HCT116 (cell line): Measurements from ENCODE around the gene MALT1. TPM values are rescaled to one million over a fixed set of nuclear protein-coding genes. Genes with fewer than 3 reads are reported as not detected.

Source experiments
- ATAC-seq: fragments of 200-7000 bp; cut with Tn5 transposase; 2 replicates; pipeline ENCODE4 v1.9.1; 2020; ENCODE audit warnings: mild to moderate bottlenecking, moderate library complexity
- BruUV-seq: library from RNA; stranded (reverse); fragments of 400-500 nt; replicated peaks from 2 replicates; lab custom pipeline; 2021; lab: Mats Ljungman, UMichigan
- CTCF ChIA-PET: fragments of 300-600 bp; sonication (Branson Sonifier 250); formaldehyde crosslinking; loops from one replicate; lab custom pipeline; 2021; ENCODE audit warnings: antibody characterized with exemption; lab: Charles Lee
- POLR2A ChIA-PET: fragments of 300-600, 350-600 bp; sonication (Branson Sonifier 250); formaldehyde crosslinking; loops from one replicate; lab custom pipeline; 2021; ENCODE audit warnings: antibody characterized with exemption; lab: Charles Lee
- RAD21 ChIA-PET, 2 experiments: fragments of 300-600 bp; sonication (Branson Sonifier 250); formaldehyde crosslinking; loops; one replicate each; lab custom pipeline; 2023; ENCODE audit warnings: low total read pairs in 2 of 2; ENCODE audit not compliant: uncharacterized antibody in 2 of 2, unreplicated experiment in 2 of 2, low non-redundant PET in 1 of 2; lab: Charles Lee
- DNase-seq: peaks from one replicate; pipeline ENCODE4 v3.0.0-alpha.2; 2010; ENCODE audit warnings: low read depth, low spot score
- H2AFZ ChIP-seq: fragments of 200-600 bp; shearing (Covaris generic), sonication (generic); 2 replicates; pipeline ENCODE4 v1.6.1; 2017; ENCODE audit warnings: low read depth, mixed run types, mixed read lengths, antibody characterized with exemption, low read length; ENCODE audit not compliant: poor library complexity, severe bottlenecking
- H3K27ac ChIP-seq: 2 replicates; pipeline ENCODE4 v1.5.1; 2012; ENCODE audit warnings: low read depth, low read length
- H3K27me3 ChIP-seq: fragments of 200-600 bp; sonication (generic); 2 replicates; pipeline ENCODE4 v1.6.1; 2016; ENCODE audit warnings: mixed run types, low read length, mixed read lengths; ENCODE audit not compliant: insufficient read depth
- H3K36me3 ChIP-seq, 2 experiments: fragments of 200-500 bp in 1 of 2; fragments of 200-600 bp in 1 of 2; sonication (Bioruptor generic) in 1 of 2; sonication (generic) in 1 of 2; 2 replicates each; pipeline versions ENCODE4 v1.5.1 to v1.6.1; 2014 to 2016; ENCODE audit warnings: low read length in 2 of 2, inconsistent platforms in 1 of 2, mixed read lengths in 1 of 2, mixed run types in 1 of 2; ENCODE audit not compliant: insufficient read depth in 2 of 2, control insufficient read depth in 1 of 2
- H3K4me1 ChIP-seq, 2 experiments: fragments of 200-600 bp in 1 of 2; sonication (generic) in 1 of 2; 2 replicates each; pipeline versions ENCODE4 v1.5.1 to v1.6.1; 2012 to 2017; ENCODE audit warnings: low read length in 2 of 2, inconsistent platforms in 1 of 2, mild to moderate bottlenecking in 1 of 2, mixed read lengths in 1 of 2, mixed run types in 1 of 2, moderate library complexity in 1 of 2; ENCODE audit not compliant: insufficient read depth in 2 of 2, control insufficient read depth in 1 of 2
- H3K4me2 ChIP-seq: fragments of 200-600 bp; sonication (generic); 2 replicates; pipeline ENCODE4 v1.6.1; 2017; ENCODE audit warnings: mixed run types, low read length, mixed read lengths
- H3K4me3 ChIP-seq, 2 experiments: fragments of 200-600 bp in 1 of 2; sonication (generic) in 1 of 2; replicated peaks in 1 of 2; 2 replicates each; pipeline ENCODE4 v1.5.1; 2011 to 2016; ENCODE audit warnings: low read length in 2 of 2, control low read depth in 1 of 2, low read depth in 1 of 2, mild to moderate bottlenecking in 1 of 2, mixed read lengths in 1 of 2, mixed run types in 1 of 2
- H3K79me2 ChIP-seq: fragments of 200-600 bp; sonication (generic); 2 replicates; pipeline ENCODE4 v1.6.1; 2017; ENCODE audit warnings: mild to moderate bottlenecking, mixed run types, low read length, moderate library complexity, mixed read lengths; ENCODE audit not compliant: insufficient read depth
- H3K9ac ChIP-seq: fragments of 200-600 bp; sonication (generic); 2 replicates; pipeline ENCODE4 v1.6.1; 2016; ENCODE audit warnings: low read length, mixed read lengths
- H3K9me2 ChIP-seq: fragments of 200-600 bp; sonication (generic), shearing (Covaris generic); 2 replicates; pipeline ENCODE4 v1.6.1; 2017; ENCODE audit warnings: mixed run types, mild to moderate bottlenecking, moderate library complexity; ENCODE audit not compliant: insufficient read depth
- H3K9me3 ChIP-seq, 2 experiments: fragments of 200-500 bp in 1 of 2; fragments of 200-600 bp in 1 of 2; sonication (Bioruptor generic) in 1 of 2; sonication (generic) in 1 of 2; 2 replicates each; pipeline ENCODE4 v1.6.1; 2014 to 2017; ENCODE audit warnings: low read length in 2 of 2, mixed read lengths in 2 of 2, inconsistent platforms in 1 of 2, low read depth in 1 of 2, mild to moderate bottlenecking in 1 of 2, mixed run types in 1 of 2, moderate library complexity in 1 of 2; ENCODE audit not compliant: control insufficient read depth in 1 of 2, insufficient read depth in 1 of 2
- H4K20me1 ChIP-seq: fragments of 200-600 bp; sonication (generic), shearing (Covaris generic); 2 replicates; pipeline ENCODE4 v1.6.1; 2017; ENCODE audit warnings: mixed run types, mild to moderate bottlenecking, moderate library complexity; ENCODE audit not compliant: insufficient read depth
- CBX3 ChIP-seq: IDR thresholded peaks from 2 replicates; pipeline ENCODE4 v1.6.1; 2012; ENCODE audit warnings: low read depth
- CTCF ChIP-seq, 3 experiments: fragments of 200-600 bp in 1 of 3; sonication (generic) in 1 of 3; IDR thresholded peaks in 2 of 3; conservative IDR thresholded peaks in 1 of 3; 2 replicates each; pipeline ENCODE4 v1.5.1; 2012 to 2017; ENCODE audit warnings: low read depth in 2 of 3, low read length in 2 of 3, antibody characterized with exemption in 1 of 3, borderline replicate concordance in 1 of 3, control low read depth in 1 of 3, mild to moderate bottlenecking in 1 of 3, mixed read lengths in 1 of 3, mixed run types in 1 of 3, moderate library complexity in 1 of 3; ENCODE audit not compliant: insufficient read depth in 1 of 3
- EGR1 ChIP-seq: IDR thresholded peaks from 2 replicates; pipeline ENCODE4 v1.6.1; 2012; ENCODE audit warnings: low read depth
- ELF1 ChIP-seq: IDR thresholded peaks from 2 replicates; pipeline ENCODE4 v1.6.1; 2012; ENCODE audit warnings: low read depth, borderline replicate concordance
- EZH2 ChIP-seq: fragments of 200-600 bp; sonication (generic); IDR thresholded peaks from 2 replicates; pipeline ENCODE4 v1.6.1; 2017; ENCODE audit warnings: antibody characterized with exemption, mixed run types
- EZH2phosphoT487 ChIP-seq: fragments of 200-600 bp; IDR thresholded peaks from 2 replicates; pipeline ENCODE4 v1.6.1; 2018; ENCODE audit warnings: antibody characterized with exemption, borderline replicate concordance
- FOSL1 ChIP-seq: IDR thresholded peaks from 2 replicates; pipeline ENCODE4 v1.6.1; 2012; ENCODE audit warnings: low read depth
- POLR2A ChIP-seq: IDR thresholded peaks from 2 replicates; pipeline ENCODE4 v1.7.0; 2011; ENCODE audit warnings: borderline replicate concordance; ENCODE audit not compliant: insufficient read depth, insufficient read length; ENCODE audit errors: extremely low read depth
- POLR2AphosphoS5 ChIP-seq: IDR thresholded peaks from 2 replicates; pipeline ENCODE4 v1.6.1; 2011; ENCODE audit warnings: mild to moderate bottlenecking, low read depth, low read length, moderate library complexity
- RAD21 ChIP-seq: IDR thresholded peaks from 2 replicates; pipeline ENCODE4 v1.6.1; 2012; ENCODE audit warnings: low read depth, mild to moderate bottlenecking
- SIN3A ChIP-seq: IDR thresholded peaks from 2 replicates; pipeline ENCODE4 v1.6.1; 2012; ENCODE audit warnings: low read depth
- SRF ChIP-seq: IDR thresholded peaks from 2 replicates; pipeline ENCODE4 v1.6.1; 2012; ENCODE audit warnings: low read depth
- TCF7L2 ChIP-seq: IDR thresholded peaks from 2 replicates; pipeline ENCODE4 v1.7.0; 2011; ENCODE audit warnings: borderline replicate concordance, inconsistent platforms; ENCODE audit not compliant: insufficient read depth, insufficient read length; ENCODE audit errors: extremely low read depth
- YY1 ChIP-seq: IDR thresholded peaks from 2 replicates; pipeline ENCODE4 v1.6.1; 2011; ENCODE audit warnings: low read length, low read depth, moderate library complexity, mild to moderate bottlenecking; ENCODE audit not compliant: insufficient replicate concordance; ENCODE audit errors: extremely low read depth
- ZBTB33 ChIP-seq: IDR thresholded peaks from 2 replicates; pipeline ENCODE4 v1.6.1; 2011; ENCODE audit warnings: mild to moderate bottlenecking, low read length, moderate library complexity; ENCODE audit not compliant: insufficient replicate concordance; ENCODE audit errors: extremely low read depth
- intact Hi-C: fragments of 100-400 bp; cut with micrococcal nuclease; formaldehyde crosslinking; loops from 2 replicates; pipeline ENCODE4 v1.10.0; 2022
- total RNA-seq: library from RNA; stranded (reverse); gene quantifications from one replicate; pipeline ENCODE4 v1.2.1, GENCODE V29; 2021; ENCODE audit not compliant: unreplicated experiment
- TF ChIP-seq, protein P1 (sequence below): IDR thresholded peaks from 2 replicates; pipeline ENCODE4 v1.6.1; 2012

The MALT1 gene
- total RNA-seq, 1 experiment from 2014 or later = 41.1 TPM

DNA sequence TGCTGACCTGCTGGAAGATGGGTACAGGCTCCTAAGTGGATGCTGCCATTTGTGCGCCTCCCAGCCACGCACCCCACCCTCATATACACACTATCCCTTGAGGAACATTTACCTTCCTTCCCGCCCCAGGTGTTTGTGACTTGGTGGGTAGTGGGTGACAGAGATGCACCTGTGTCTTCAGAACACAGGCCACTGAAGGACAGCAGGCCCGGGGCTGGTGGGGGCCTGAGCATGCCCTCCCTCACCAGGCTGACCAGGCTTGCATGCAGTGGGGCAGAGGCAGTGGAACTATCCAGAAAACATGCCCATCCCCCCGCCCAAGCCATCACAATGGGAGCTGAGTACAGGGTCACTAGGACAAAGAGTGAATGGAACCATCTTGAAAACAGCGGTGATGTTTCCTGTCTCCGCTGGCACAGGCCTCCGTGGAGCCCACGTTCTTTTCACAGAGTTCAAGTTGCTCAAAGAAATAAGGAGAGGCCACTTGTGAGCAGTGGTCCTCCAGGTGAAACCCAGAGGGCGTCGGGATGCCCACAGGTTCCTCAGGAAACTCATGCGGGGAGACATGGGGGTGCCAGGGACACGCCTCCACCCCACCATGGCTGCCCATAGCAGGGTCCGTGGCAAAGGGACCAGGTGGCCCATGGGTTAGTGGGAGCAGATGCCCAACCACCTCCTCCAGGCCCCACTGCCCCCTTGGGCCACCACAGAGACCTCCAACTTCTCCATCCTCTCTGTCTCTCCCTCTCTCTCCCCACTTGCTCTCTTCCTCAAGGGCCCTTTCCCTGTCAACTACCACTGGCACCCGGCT, 90.9 kb downstream of the MALT1 start:
- Histone ChIP-seq H3K9me2 (no peaks in the 10 kb centered on the region), H2AFZ (no peak overlapping the region), H3K4me2 (no peak overlapping the region), H3K36me3 (no peaks in the 10 kb centered on the region), H3K4me3 (no peak overlapping the region), H3K27ac (no peak overlapping the region), H4K20me1 (no peaks in the 10 kb centered on the region), H3K4me1 (no peaks in the 10 kb centered on the region), H3K9me3 (no peaks in the 10 kb centered on the region), H3K79me2 (0 out of 2 replicates have a peak, but pooled peaks cover 4% of the 10 kb centered on the region), H3K27me3 (no peaks in the 10 kb centered on the region), H3K9ac (no peak overlapping the region)
- ChIA-PET CTCF (interaction anchor here (5.1 kb wide), 1 partner anchor 232 kb away, joined by 138 read pairs; no protein-coding TSS in a partner anchor), POLR2A (no interaction called here), RAD21 (no interaction called here)
- no peak for DNase-seq
- TF ChIP-seq TCF7L2 = no peak
- TF ChIP-seq SIN3A = no peak
- TF ChIP-seq ZBTB33 = no peak
- TF ChIP-seq, protein P1, sequence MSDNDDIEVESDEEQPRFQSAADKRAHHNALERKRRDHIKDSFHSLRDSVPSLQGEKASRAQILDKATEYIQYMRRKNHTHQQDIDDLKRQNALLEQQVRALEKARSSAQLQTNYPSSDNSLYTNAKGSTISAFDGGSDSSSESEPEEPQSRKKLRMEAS = no peak
- no peak for ATAC-seq
- intact Hi-C loops = no loop called here
- no TSS peak for BruUV-seq

- Histone ChIP-seq H2AFZ (no peak overlapping the region), H3K27me3 (no peaks in the 10 kb centered on the region), H3K4me1 (no peaks in the 10 kb centered on the region), H3K79me2 (0 out of 2 replicates have a peak, but pooled peaks cover 4% of the 10 kb centered on the region), H3K9ac (no peak overlapping the region), H3K4me2 (no peak overlapping the region), H3K9me2 (no peaks in the 10 kb centered on the region), H3K36me3 (no peaks in the 10 kb centered on the region), H4K20me1 (no peaks in the 10 kb centered on the region), H3K27ac (no peak overlapping the region), H3K9me3 (no peaks in the 10 kb centered on the region), H3K4me3 (no peak overlapping the region)
- intact Hi-C loops = no loop called here
- BruUV-seq = no TSS peak
- DNase-seq (no peak), ATAC-seq (no peak)
- ChIA-PET RAD21 (interaction anchor here in 1 of 2 experiments (1.4 to 1.8 kb wide), 2 partner anchors 233 to 242 kb away, joined by 5 read pairs; no protein-coding TSS in a partner anchor), CTCF (interaction anchor here (5.1 kb wide), 1 partner anchor 232 kb away, joined by 138 read pairs; no protein-coding TSS in a partner anchor), POLR2A (no interaction called here)
- TF ChIP-seq RAD21 (no peak), POLR2AphosphoS5 (no peak), EGR1 (no peak), EZH2 (no peak), FOSL1 (no peak), SRF (no peak), CTCF (IDR thresholded peaks at IDR 0.05 in 2 of 3, conservative IDR thresholded peaks at IDR 0.05 in 1 of 3; ENCODE audit: borderline replicate concordance in 1 of 3, insufficient read depth in 1 of 3, low read depth in 2 of 3, low read length in 2 of 3) (no peak), CBX3 (no peak), YY1 (no peak), EZH2phosphoT487 (no peak), TCF7L2 (no peak), POLR2A (no peak), ELF1 (no peak)
These were observed 91.5 kb downstream of the MALT1 start for GRCh38 chr18:58762781-58763171.
